Effector memory CD8-positive, alpha-beta T cell (primary cell): ENCODE data around the gene PLD1.

Source experiments
- ATAC-seq: fragments of 150-1000 bp; cut with Tn5 transposase; replicated peaks from 2 replicates; pipeline ENCODE4 v1.10.0; 2021; ENCODE audit warnings: mild to moderate bottlenecking, moderate library complexity
- DNase-seq, 3 experiments: peaks; one replicate each; pipeline ENCODE4 v3.0.0; 2021
- H3K27ac Mint-ChIP-seq, 2 donors: one replicate each; pipeline ENCODE4 v1.8.0; 2022; ENCODE audit warnings: mild to moderate bottlenecking in 2 of 2, mixed read lengths in 2 of 2, moderate library complexity in 2 of 2
- H3K27me3 Mint-ChIP-seq, 2 donors: one replicate each; pipeline ENCODE4 v1.8.0; 2022; ENCODE audit warnings: mixed read lengths in 2 of 2
- H3K36me3 Mint-ChIP-seq: one replicate; pipeline ENCODE4 v1.8.0; 2022; ENCODE audit warnings: mild to moderate bottlenecking, moderate library complexity, mixed read lengths; ENCODE audit not compliant: insufficient read depth
- H3K4me1 Mint-ChIP-seq, 2 donors: one replicate each; pipeline ENCODE4 v1.8.0; 2022; ENCODE audit warnings: low read depth in 2 of 2, mixed read lengths in 2 of 2
- H3K4me3 Mint-ChIP-seq, 2 donors: one replicate each; pipeline ENCODE4 v1.8.0; 2022; ENCODE audit warnings: mild to moderate bottlenecking in 2 of 2, mixed read lengths in 2 of 2, moderate library complexity in 2 of 2
- H3K9me3 Mint-ChIP-seq, 2 donors: one replicate each; pipeline ENCODE4 v1.8.0; 2022; ENCODE audit warnings: mixed read lengths in 2 of 2

Gene PLD1

GRCh38 chr3:171792531-171792930 is 17.8 kb downstream of the PLD1 start:
- peaks cover 0 to 4% of the 10 kb centered on the region in 2 donors for H3K4me1 Mint-ChIP-seq
- no peak overlapping the region for H3K27ac Mint-ChIP-seq
- H3K27me3 Mint-ChIP-seq: peaks cover 0 to 6% of the 10 kb centered on the region in 2 donors
- ATAC-seq (no peak), DNase-seq (no peak)
- no peaks in the 10 kb centered on the region for H3K9me3 Mint-ChIP-seq
- no peak overlapping the region for H3K4me3 Mint-ChIP-seq
- no peaks in the 10 kb centered on the region for H3K36me3 Mint-ChIP-seq

- DNase-seq (no peak), ATAC-seq (no peak)
- H3K9me3 Mint-ChIP-seq: no peaks in the 10 kb centered on the region
- no peak overlapping the region for H3K4me3 Mint-ChIP-seq
- H3K27me3 Mint-ChIP-seq: peaks cover 0 to 6% of the 10 kb centered on the region in 2 donors
- H3K36me3 Mint-ChIP-seq: no peaks in the 10 kb centered on the region
- no peak overlapping the region for H3K27ac Mint-ChIP-seq
- peaks cover 0 to 4% of the 10 kb centered on the region in 2 donors for H3K4me1 Mint-ChIP-seq
Observed at GRCh38 chr3:171791692-171792076, 18.6 kb downstream of the PLD1 start.

GRCh38 chr3:171790898-171791691 is 19.2 kb downstream of the PLD1 start:
- Mint-ChIP-seq H3K9me3 (no peaks in the 10 kb centered on the region), H3K27me3 (peaks cover 0 to 6% of the 10 kb centered on the region in 2 donors), H3K27ac (peak overlapping the region in 1 of 2 donors; percentile 66), H3K36me3 (no peaks in the 10 kb centered on the region), H3K4me1 (peaks cover 0 to 4% of the 10 kb centered on the region in 2 donors), H3K4me3 (no peak overlapping the region)
- DNase-seq (no peak), ATAC-seq (no peak)

GRCh38 chr3:171790574-171790897 is 19.7 kb downstream of the PLD1 start:
- Mint-ChIP-seq H3K4me1 (peaks cover 0 to 4% of the 10 kb centered on the region in 2 donors), H3K36me3 (no peaks in the 10 kb centered on the region), H3K27ac (peak overlapping the region in 1 of 2 donors; percentile 66), H3K9me3 (no peaks in the 10 kb centered on the region), H3K27me3 (peaks cover 0 to 6% of the 10 kb centered on the region in 2 donors), H3K4me3 (no peak overlapping the region)
- DNase-seq: no peak
- no peak for ATAC-seq

GRCh38 chr3:171789759-171790505 is 20.4 kb downstream of the PLD1 start:
- peaks cover 0 to 6% of the 10 kb centered on the region in 2 donors for H3K27me3 Mint-ChIP-seq
- no peaks in the 10 kb centered on the region for H3K9me3 Mint-ChIP-seq
- no peak for DNase-seq
- no peak for ATAC-seq
- H3K4me3 Mint-ChIP-seq: no peak overlapping the region
- H3K4me1 Mint-ChIP-seq: peaks cover 0 to 4% of the 10 kb centered on the region in 2 donors
- H3K27ac Mint-ChIP-seq: no peak overlapping the region
- H3K36me3 Mint-ChIP-seq: no peaks in the 10 kb centered on the region

GRCh38 chr3:171788546-171789351 is 21.5 kb downstream of the PLD1 start:
- Mint-ChIP-seq H3K27ac (no peak overlapping the region), H3K36me3 (no peaks in the 10 kb centered on the region), H3K9me3 (no peaks in the 10 kb centered on the region), H3K4me1 (peaks cover 0 to 4% of the 10 kb centered on the region in 2 donors), H3K4me3 (no peak overlapping the region), H3K27me3 (peaks cover 0 to 6% of the 10 kb centered on the region in 2 donors)
- no peak for ATAC-seq
- no peak for DNase-seq

- H3K4me3 Mint-ChIP-seq: no peak overlapping the region
Observed at GRCh38 chr3:171786997-171787396, 23.3 kb downstream of the PLD1 start.

GRCh38 chr3:171784937-171785336 is 25.3 kb downstream of the PLD1 start:
- peaks cover 0 to 4% of the 10 kb centered on the region in 2 donors for H3K4me1 Mint-ChIP-seq

More at GRCh38 chr3:171786997-171787396, 23.3 kb downstream of the PLD1 start:
- Mint-ChIP-seq H3K36me3 (no peaks in the 10 kb centered on the region), H3K27ac (no peak overlapping the region), H3K4me1 (peaks cover 0 to 4% of the 10 kb centered on the region in 2 donors), H3K9me3 (no peaks in the 10 kb centered on the region), H3K27me3 (peaks cover 0 to 6% of the 10 kb centered on the region in 2 donors)
- DNase-seq: no peak
- ATAC-seq: no peak

GRCh38 chr3:171784387-171784786 is 25.9 kb downstream of the PLD1 start:
- no peak for DNase-seq
- Mint-ChIP-seq H3K9me3 (no peaks in the 10 kb centered on the region), H3K4me3 (no peak overlapping the region), H3K36me3 (no peaks in the 10 kb centered on the region), H3K27ac (no peak overlapping the region), H3K27me3 (peaks cover 2 to 6% of the 10 kb centered on the region in 2 donors), H3K4me1 (peaks cover 0 to 4% of the 10 kb centered on the region in 2 donors)
- no peak for ATAC-seq

More at GRCh38 chr3:171784937-171785336, 25.3 kb downstream of the PLD1 start:
- DNase-seq (no peak), ATAC-seq (no peak)
- no peaks in the 10 kb centered on the region for H3K9me3 Mint-ChIP-seq
- no peak overlapping the region for H3K4me3 Mint-ChIP-seq
- H3K27me3 Mint-ChIP-seq: peaks cover 0 to 6% of the 10 kb centered on the region in 2 donors
- no peak overlapping the region for H3K27ac Mint-ChIP-seq
- no peaks in the 10 kb centered on the region for H3K36me3 Mint-ChIP-seq

- Mint-ChIP-seq H3K4me3 (no peak overlapping the region), H3K27me3 (peaks cover under 1 to 7% of the 10 kb centered on the region in 2 donors), H3K27ac (no peak overlapping the region), H3K4me1 (peaks cover 0 to 2% of the 10 kb centered on the region in 2 donors), H3K9me3 (no peaks in the 10 kb centered on the region), H3K36me3 (no peaks in the 10 kb centered on the region)
- DNase-seq (no peak), ATAC-seq (no peak)
Observed at GRCh38 chr3:171783626-171784025, 26.7 kb downstream of the PLD1 start.

GRCh38 chr3:171783086-171783485 is 27.2 kb downstream of the PLD1 start:
- DNase-seq: no peak

GRCh38 chr3:171782617-171783016 is 27.7 kb downstream of the PLD1 start:
- Mint-ChIP-seq H3K4me1 (peaks cover 0 to 5% of the 10 kb centered on the region in 2 donors), H3K27ac (no peak overlapping the region), H3K4me3 (no peak overlapping the region), H3K9me3 (no peaks in the 10 kb centered on the region), H3K36me3 (no peaks in the 10 kb centered on the region), H3K27me3 (peaks cover 0 to 7% of the 10 kb centered on the region in 2 donors)
- no peak for ATAC-seq
- DNase-seq: no peak

More at GRCh38 chr3:171783086-171783485, 27.2 kb downstream of the PLD1 start:
- no peak for ATAC-seq
- peaks cover 0 to 7% of the 10 kb centered on the region in 2 donors for H3K27me3 Mint-ChIP-seq
- no peak overlapping the region for H3K27ac Mint-ChIP-seq
- H3K4me3 Mint-ChIP-seq: no peak overlapping the region
- H3K9me3 Mint-ChIP-seq: no peaks in the 10 kb centered on the region
- peaks cover 0 to 4% of the 10 kb centered on the region in 2 donors for H3K4me1 Mint-ChIP-seq
- H3K36me3 Mint-ChIP-seq: no peaks in the 10 kb centered on the region

GRCh38 chr3:171781711-171782127 is 28.6 kb downstream of the PLD1 start:
- DNase-seq (no peak), ATAC-seq (no peak)
- Mint-ChIP-seq H3K27ac (no peak overlapping the region), H3K4me1 (peaks cover 0 to 8% of the 10 kb centered on the region in 2 donors), H3K4me3 (no peak overlapping the region), H3K27me3 (peaks cover 0 to 7% of the 10 kb centered on the region in 2 donors), H3K36me3 (no peaks in the 10 kb centered on the region), H3K9me3 (no peaks in the 10 kb centered on the region)
